ENCODE measurements around the gene CKB. TPM values are rescaled to one million over a fixed set of nuclear protein-coding genes. Genes with fewer than 3 reads are reported as not detected.

The CKB gene
- total and polyA plus RNA-seq, 4 donors, result 9.0 to 32.9 (median 20.4) TPM

DNA sequence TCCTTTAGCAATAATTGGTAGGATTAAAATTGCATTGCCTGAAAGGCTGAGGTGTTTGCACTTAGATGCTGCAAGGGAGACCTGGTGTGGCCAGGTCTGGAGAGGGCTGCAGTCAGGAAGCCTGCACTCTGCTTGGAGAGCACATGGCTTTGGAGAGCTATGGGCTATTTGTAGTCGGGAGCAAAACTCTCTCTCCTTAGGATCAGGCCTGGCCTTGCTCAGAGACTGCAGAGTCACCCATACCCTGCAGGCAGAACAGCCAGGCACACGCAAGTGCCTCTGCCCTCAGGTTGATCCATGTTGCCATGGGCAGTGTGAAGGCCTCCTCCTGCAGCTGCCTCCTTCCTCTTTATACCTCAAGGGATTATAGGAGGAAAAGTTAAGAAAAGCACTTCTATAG, 26.8 kb downstream of the CKB start:
- peaks cover 6 to 35% (median 24%) of the 10 kb centered on the region in 4 donors for H3K36me3 ChIP-seq (ENCODE audit: control insufficient read depth in 4 of 4, insufficient read depth in 3 of 4, low read depth in 1 of 4, low read length in 3 of 4)
- peaks cover 0 to 2% (median under 1%) of the 10 kb centered on the region in 4 donors for H3K4me1 ChIP-seq (ENCODE audit: control insufficient read depth in 4 of 4, insufficient read depth in 4 of 4, low read length in 3 of 4)
- no peaks in the 10 kb centered on the region for H3K27me3 ChIP-seq (ENCODE audit: control insufficient read depth in 4 of 4, insufficient read depth in 4 of 4, low read length in 3 of 4)
- TF ChIP-seq EGR1 (IDR thresholded peaks at IDR 0.05; ENCODE audit: low read depth in 2 of 2) (no peak), HNF4A (conservative IDR thresholded peaks at IDR 0.05) (no peak), NR2F2 (IDR thresholded peaks at IDR 0.05) (no peak), GABPA (IDR thresholded peaks at IDR 0.05 in 1 of 2, conservative IDR thresholded peaks at IDR 0.05 in 1 of 2) (no peak), SP1 (IDR thresholded peaks at IDR 0.05) (no peak), FOXA2 (IDR thresholded peaks at IDR 0.05) (no peak), HNF4G (IDR thresholded peaks at IDR 0.05) (no peak), RAD21 (IDR thresholded peaks at IDR 0.05) (no peak), RXRA (IDR thresholded peaks at IDR 0.05) (no peak), YY1 (IDR thresholded peaks at IDR 0.05) (no peak), TAF1 (conservative IDR thresholded peaks at IDR 0.05) (no peak)
- TF ChIP-seq, protein P1, sequence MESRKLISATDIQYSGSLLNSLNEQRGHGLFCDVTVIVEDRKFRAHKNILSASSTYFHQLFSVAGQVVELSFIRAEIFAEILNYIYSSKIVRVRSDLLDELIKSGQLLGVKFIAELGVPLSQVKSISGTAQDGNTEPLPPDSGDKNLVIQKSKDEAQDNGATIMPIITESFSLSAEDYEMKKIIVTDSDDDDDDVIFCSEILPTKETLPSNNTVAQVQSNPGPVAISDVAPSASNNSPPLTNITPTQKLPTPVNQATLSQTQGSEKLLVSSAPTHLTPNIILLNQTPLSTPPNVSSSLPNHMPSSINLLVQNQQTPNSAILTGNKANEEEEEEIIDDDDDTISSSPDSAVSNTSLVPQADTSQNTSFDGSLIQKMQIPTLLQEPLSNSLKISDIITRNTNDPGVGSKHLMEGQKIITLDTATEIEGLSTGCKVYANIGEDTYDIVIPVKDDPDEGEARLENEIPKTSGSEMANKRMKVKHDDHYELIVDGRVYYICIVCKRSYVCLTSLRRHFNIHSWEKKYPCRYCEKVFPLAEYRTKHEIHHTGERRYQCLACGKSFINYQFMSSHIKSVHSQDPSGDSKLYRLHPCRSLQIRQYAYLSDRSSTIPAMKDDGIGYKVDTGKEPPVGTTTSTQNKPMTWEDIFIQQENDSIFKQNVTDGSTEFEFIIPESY (IDR thresholded peaks at IDR 0.05), result no peak
- TF ChIP-seq, protein P2, sequence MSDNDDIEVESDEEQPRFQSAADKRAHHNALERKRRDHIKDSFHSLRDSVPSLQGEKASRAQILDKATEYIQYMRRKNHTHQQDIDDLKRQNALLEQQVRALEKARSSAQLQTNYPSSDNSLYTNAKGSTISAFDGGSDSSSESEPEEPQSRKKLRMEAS (IDR thresholded peaks at IDR 0.05), result no peak
- TF ChIP-seq, protein P3, sequence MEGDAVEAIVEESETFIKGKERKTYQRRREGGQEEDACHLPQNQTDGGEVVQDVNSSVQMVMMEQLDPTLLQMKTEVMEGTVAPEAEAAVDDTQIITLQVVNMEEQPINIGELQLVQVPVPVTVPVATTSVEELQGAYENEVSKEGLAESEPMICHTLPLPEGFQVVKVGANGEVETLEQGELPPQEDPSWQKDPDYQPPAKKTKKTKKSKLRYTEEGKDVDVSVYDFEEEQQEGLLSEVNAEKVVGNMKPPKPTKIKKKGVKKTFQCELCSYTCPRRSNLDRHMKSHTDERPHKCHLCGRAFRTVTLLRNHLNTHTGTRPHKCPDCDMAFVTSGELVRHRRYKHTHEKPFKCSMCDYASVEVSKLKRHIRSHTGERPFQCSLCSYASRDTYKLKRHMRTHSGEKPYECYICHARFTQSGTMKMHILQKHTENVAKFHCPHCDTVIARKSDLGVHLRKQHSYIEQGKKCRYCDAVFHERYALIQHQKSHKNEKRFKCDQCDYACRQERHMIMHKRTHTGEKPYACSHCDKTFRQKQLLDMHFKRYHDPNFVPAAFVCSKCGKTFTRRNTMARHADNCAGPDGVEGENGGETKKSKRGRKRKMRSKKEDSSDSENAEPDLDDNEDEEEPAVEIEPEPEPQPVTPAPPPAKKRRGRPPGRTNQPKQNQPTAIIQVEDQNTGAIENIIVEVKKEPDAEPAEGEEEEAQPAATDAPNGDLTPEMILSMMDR (IDR thresholded peaks at IDR 0.05; ENCODE audit: low read depth, low read length, missing input control), result no peak
- TF ChIP-seq, protein P4, sequence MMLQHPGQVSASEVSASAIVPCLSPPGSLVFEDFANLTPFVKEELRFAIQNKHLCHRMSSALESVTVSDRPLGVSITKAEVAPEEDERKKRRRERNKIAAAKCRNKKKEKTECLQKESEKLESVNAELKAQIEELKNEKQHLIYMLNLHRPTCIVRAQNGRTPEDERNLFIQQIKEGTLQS (IDR thresholded peaks at IDR 0.05), result no peak
- H3K9ac ChIP-seq (ENCODE audit: low read depth in 1 of 2, low read length in 2 of 2), result no peak overlapping the region
- H3K4me3 ChIP-seq (ENCODE audit: low read depth in 1 of 3, low read length in 3 of 3), result no peak overlapping the region
- no peak for DNase-seq (ENCODE audit: low spot score)
- 84% methylated on average over 2 of the region's 2 CpGs for WGBS
- no peaks in the 10 kb centered on the region for H3K9me3 ChIP-seq (ENCODE audit: control insufficient read depth in 4 of 4, low read length in 3 of 4)
- H3K27ac ChIP-seq (ENCODE audit: low read depth in 1 of 2, low read length in 2 of 2), result no peak overlapping the region

DNA sequence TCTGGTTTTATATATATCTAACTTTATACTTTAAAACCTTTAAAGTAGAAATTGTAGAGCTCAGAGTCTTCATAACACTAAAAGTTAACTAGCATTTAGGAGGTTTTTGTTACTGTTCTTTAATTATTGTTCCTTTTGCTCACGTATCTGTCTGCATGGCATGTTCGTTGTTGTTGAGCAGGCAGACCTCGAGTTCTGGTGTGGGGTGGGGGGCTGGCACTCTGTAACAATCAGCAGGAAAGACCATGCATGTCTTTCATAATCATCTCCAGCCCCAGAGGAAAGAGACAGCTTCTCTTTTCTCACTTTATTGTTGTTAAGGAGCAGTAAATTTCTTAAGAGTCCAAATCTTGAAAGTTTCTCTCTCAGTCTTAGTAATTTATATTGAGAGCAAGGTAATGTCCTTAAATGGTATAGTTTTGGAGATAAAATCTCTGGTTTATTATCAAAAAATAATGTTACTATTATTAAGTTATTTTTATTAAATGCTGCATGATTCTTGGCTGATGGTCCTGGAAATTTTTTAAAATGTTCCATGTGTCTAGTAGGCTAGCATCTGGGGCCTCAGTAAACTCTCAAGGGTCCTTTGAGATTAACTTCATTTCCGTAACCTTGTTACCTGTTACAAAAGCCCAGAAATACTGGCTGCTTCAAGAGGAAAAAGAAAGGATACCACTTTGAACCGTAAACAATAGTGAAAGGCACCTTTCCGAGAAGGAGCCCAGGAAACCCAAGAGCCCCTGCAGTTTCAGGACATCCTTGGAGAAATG, 30.3 kb downstream of the CKB start:
- Histone ChIP-seq H3K4me1 (ENCODE audit: control insufficient read depth in 4 of 4, insufficient read depth in 4 of 4, low read length in 3 of 4) (peaks cover 0 to 2% (median under 1%) of the 10 kb centered on the region in 4 donors), H3K9ac (ENCODE audit: low read depth in 1 of 2, low read length in 2 of 2) (no peak overlapping the region), H3K27me3 (ENCODE audit: control insufficient read depth in 4 of 4, insufficient read depth in 4 of 4, low read length in 3 of 4) (no peaks in the 10 kb centered on the region), H3K36me3 (ENCODE audit: control insufficient read depth in 4 of 4, insufficient read depth in 3 of 4, low read depth in 1 of 4, low read length in 3 of 4) (peaks cover 5 to 48% (median 27%) of the 10 kb centered on the region in 4 donors), H3K27ac (ENCODE audit: low read depth in 1 of 2, low read length in 2 of 2) (no peak overlapping the region), H3K4me3 (ENCODE audit: low read depth in 1 of 3, low read length in 3 of 3) (no peak overlapping the region), H3K9me3 (ENCODE audit: control insufficient read depth in 4 of 4, low read length in 3 of 4) (no peaks in the 10 kb centered on the region)
- WGBS, result 88% methylated on average over 6 of the region's 6 CpGs
- no peak for DNase-seq (ENCODE audit: low spot score)
- TF ChIP-seq JUND (IDR thresholded peaks at IDR 0.05), result no peak
- TF ChIP-seq, protein P5, sequence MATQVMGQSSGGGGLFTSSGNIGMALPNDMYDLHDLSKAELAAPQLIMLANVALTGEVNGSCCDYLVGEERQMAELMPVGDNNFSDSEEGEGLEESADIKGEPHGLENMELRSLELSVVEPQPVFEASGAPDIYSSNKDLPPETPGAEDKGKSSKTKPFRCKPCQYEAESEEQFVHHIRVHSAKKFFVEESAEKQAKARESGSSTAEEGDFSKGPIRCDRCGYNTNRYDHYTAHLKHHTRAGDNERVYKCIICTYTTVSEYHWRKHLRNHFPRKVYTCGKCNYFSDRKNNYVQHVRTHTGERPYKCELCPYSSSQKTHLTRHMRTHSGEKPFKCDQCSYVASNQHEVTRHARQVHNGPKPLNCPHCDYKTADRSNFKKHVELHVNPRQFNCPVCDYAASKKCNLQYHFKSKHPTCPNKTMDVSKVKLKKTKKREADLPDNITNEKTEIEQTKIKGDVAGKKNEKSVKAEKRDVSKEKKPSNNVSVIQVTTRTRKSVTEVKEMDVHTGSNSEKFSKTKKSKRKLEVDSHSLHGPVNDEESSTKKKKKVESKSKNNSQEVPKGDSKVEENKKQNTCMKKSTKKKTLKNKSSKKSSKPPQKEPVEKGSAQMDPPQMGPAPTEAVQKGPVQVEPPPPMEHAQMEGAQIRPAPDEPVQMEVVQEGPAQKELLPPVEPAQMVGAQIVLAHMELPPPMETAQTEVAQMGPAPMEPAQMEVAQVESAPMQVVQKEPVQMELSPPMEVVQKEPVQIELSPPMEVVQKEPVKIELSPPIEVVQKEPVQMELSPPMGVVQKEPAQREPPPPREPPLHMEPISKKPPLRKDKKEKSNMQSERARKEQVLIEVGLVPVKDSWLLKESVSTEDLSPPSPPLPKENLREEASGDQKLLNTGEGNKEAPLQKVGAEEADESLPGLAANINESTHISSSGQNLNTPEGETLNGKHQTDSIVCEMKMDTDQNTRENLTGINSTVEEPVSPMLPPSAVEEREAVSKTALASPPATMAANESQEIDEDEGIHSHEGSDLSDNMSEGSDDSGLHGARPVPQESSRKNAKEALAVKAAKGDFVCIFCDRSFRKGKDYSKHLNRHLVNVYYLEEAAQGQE (IDR thresholded peaks at IDR 0.05), result no peak
- no peak for TF ChIP-seq HNF4A (conservative IDR thresholded peaks at IDR 0.05)
- no peak for TF ChIP-seq FOXA2 (IDR thresholded peaks at IDR 0.05)
- TF ChIP-seq GABPA (IDR thresholded peaks at IDR 0.05 in 1 of 2, conservative IDR thresholded peaks at IDR 0.05 in 1 of 2), result no peak
- no peak for TF ChIP-seq HNF4G (IDR thresholded peaks at IDR 0.05)
- TF ChIP-seq, protein P3 (IDR thresholded peaks at IDR 0.05; ENCODE audit: low read depth, low read length, missing input control), result no peak
- no peak for TF ChIP-seq TAF1 (conservative IDR thresholded peaks at IDR 0.05)
- TF ChIP-seq, protein P2 (IDR thresholded peaks at IDR 0.05), result no peak
- TF ChIP-seq NR2F2 (IDR thresholded peaks at IDR 0.05), result no peak
- no peak for TF ChIP-seq FOXA1 (IDR thresholded peaks at IDR 0.05)
- no peak for TF ChIP-seq SP1 (IDR thresholded peaks at IDR 0.05)
- TF ChIP-seq RAD21 (IDR thresholded peaks at IDR 0.05), result no peak

All from liver (tissue), 9 donors.